Measurements from ENCODE around the gene EMC8. TPM values are rescaled to one million over a fixed set of nuclear protein-coding genes. Genes with fewer than 3 reads are reported as not detected.
"Not testable (repeated sequence)": the region's sequence is repeated elsewhere in the genome, so short reads cannot be mapped to it uniquely, and the experiment has no call there.

The EMC8 gene
- total RNA-seq, 1 donor from 2014 or later: 16.3 TPM

- peak; percentile 49 to 66 for DNase-seq (ENCODE audit: low spot score in 2 of 2)
- no peak for FAIRE-seq
Observed at GRCh38 chr16:85819245-85819644, 19.9 kb upstream of the EMC8 start.

- DNase-seq (ENCODE audit: low spot score in 2 of 2); FAIRE-seq: not testable (repeated sequence)
Observed at GRCh38 chr16:85817195-85817594, 17.9 kb upstream of the EMC8 start.

- FAIRE-seq (no peak), DNase-seq (ENCODE audit: low spot score in 2 of 2) (no peak)
Observed at GRCh38 chr16:85816159-85816558, 16.8 kb upstream of the EMC8 start.

- no peak for DNase-seq (ENCODE audit: low spot score in 2 of 2)
- no peak for FAIRE-seq
Observed at GRCh38 chr16:85812811-85813700, 13.7 kb upstream of the EMC8 start.

- DNase-seq (ENCODE audit: low spot score in 2 of 2) (no peak), FAIRE-seq (no peak)
Observed at GRCh38 chr16:85812031-85812807, 12.9 kb upstream of the EMC8 start.

GRCh38 chr16:85810742-85811115 lies 11.4 kb upstream of the EMC8 start:
- FAIRE-seq: no peak

GRCh38 chr16:85810097-85810741 lies 10.9 kb upstream of the EMC8 start:
- DNase-seq (ENCODE audit: low spot score in 2 of 2) (no peak), FAIRE-seq (no peak)

More at GRCh38 chr16:85810742-85811115, 11.4 kb upstream of the EMC8 start:
- no peak for DNase-seq (ENCODE audit: low spot score in 2 of 2)

GRCh38 chr16:85809645-85810044 lies 10.3 kb upstream of the EMC8 start:
- FAIRE-seq (no peak), DNase-seq (ENCODE audit: low spot score in 2 of 2) (no peak)

GRCh38 chr16:85808926-85809325 lies 9.6 kb upstream of the EMC8 start:
- FAIRE-seq (no peak), DNase-seq (ENCODE audit: low spot score in 2 of 2) (no peak)

- not testable (repeated sequence) for FAIRE-seq; DNase-seq (ENCODE audit: low spot score in 2 of 2)
Observed at GRCh38 chr16:85808104-85808503, 8.8 kb upstream of the EMC8 start.

GRCh38 chr16:85807340-85807739 lies 8.0 kb upstream of the EMC8 start:
- FAIRE-seq; DNase-seq (ENCODE audit: low spot score in 2 of 2): not testable (repeated sequence)

- DNase-seq (ENCODE audit: low spot score in 2 of 2): no peak
- no peak for FAIRE-seq
Observed at GRCh38 chr16:85806539-85806938, 7.2 kb upstream of the EMC8 start.

- no peak for FAIRE-seq
- DNase-seq (ENCODE audit: low spot score in 2 of 2): no peak
Observed at GRCh38 chr16:85805442-85806045, 6.2 kb upstream of the EMC8 start.

GRCh38 chr16:85803570-85803969 lies 4.2 kb upstream of the EMC8 start:
- no peak for FAIRE-seq
- no peak for DNase-seq (ENCODE audit: low spot score in 2 of 2)

- no peak for FAIRE-seq
- peak in 1 of 2 donors; percentile 29 for DNase-seq (ENCODE audit: low spot score in 2 of 2)
Observed at GRCh38 chr16:85800321-85800669, 951 bp upstream of the EMC8 start.

GRCh38 chr16:85798901-85799496 lies 345 bp downstream of the EMC8 start:
- peak in 1 of 2 donors; percentile 61 for DNase-seq (ENCODE audit: low spot score in 2 of 2)
- no peak for FAIRE-seq

GRCh38 chr16:85798283-85798776 lies 1.0 kb downstream of the EMC8 start:
- peak in 1 of 2 donors; percentile 21 for DNase-seq (ENCODE audit: low spot score in 2 of 2)
- FAIRE-seq: no peak

GRCh38 chr16:85796599-85796998 lies 2.7 kb downstream of the EMC8 start:
- DNase-seq (ENCODE audit: low spot score in 2 of 2) (no peak), FAIRE-seq (no peak)

- FAIRE-seq (no peak), DNase-seq (ENCODE audit: low spot score in 2 of 2) (no peak)
Observed at GRCh38 chr16:85796152-85796551, 3.2 kb downstream of the EMC8 start.

- FAIRE-seq: no peak
- DNase-seq (ENCODE audit: low spot score in 2 of 2): no peak
Observed at GRCh38 chr16:85794696-85795095, 4.6 kb downstream of the EMC8 start.

Measured in frontal cortex (tissue), 4 donors.